GM18519 (cell line): ENCODE data around the gene RBFOX1.

Experiments used
- ATAC-seq: cut with Tn5 transposase; IDR thresholded peaks from one replicate; pipeline ENCODE4 v1.9.1; 2021; ENCODE audit warnings: mild to moderate bottlenecking, moderate library complexity; ENCODE audit not compliant: unreplicated experiment, low FRiP score

Gene RBFOX1

DNA sequence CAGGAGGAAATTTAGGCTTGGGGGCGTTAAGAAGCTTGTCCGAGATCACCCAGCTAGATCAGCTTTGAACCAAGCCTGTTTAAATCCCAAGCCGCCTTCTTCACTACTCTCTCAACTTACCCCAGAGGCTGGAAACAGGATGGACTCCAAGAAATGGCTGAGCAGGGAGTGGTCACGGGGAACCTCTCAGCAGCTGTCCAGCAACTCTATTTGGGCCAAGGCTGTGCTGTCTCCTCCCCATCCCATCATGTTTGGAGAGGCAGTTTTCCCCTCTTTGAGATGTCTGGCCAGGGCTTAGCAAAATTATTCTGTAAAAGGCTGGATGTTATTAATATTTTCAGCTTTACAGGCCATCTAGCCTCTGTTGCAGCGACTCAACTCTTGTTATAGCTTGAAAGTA lies 305.7 kb downstream of the RBFOX1 start:
- no peak for ATAC-seq

DNA sequence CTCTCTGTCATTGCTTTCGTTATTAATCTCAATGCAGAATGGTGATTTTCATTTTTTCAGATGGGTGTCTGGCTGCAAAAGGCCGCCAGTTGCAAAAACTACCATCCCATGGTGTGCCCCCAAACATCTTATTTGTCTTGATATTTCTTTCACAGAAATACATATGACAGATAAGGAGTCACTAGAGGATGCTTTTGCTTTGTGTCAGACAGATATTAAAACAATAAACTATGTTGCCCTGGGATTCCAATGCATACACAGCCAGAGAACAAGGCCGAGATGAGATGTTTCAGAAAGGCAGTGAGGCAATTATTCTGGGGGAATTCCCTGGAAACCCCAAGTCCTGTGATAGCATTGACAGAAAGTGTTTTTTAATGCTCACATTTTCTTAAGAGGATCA lies 307.7 kb downstream of the RBFOX1 start:
- no peak for ATAC-seq

GRCh38 chr16:7644176-7644575 lies 311.5 kb downstream of the RBFOX1 start:
- ATAC-seq: no peak

GRCh38 chr16:7644811-7645210 lies 312.2 kb downstream of the RBFOX1 start:
- no peak for ATAC-seq

- ATAC-seq: no peak
Measured at GRCh38 chr16:7646821-7647500, 314.3 kb downstream of the RBFOX1 start.

DNA sequence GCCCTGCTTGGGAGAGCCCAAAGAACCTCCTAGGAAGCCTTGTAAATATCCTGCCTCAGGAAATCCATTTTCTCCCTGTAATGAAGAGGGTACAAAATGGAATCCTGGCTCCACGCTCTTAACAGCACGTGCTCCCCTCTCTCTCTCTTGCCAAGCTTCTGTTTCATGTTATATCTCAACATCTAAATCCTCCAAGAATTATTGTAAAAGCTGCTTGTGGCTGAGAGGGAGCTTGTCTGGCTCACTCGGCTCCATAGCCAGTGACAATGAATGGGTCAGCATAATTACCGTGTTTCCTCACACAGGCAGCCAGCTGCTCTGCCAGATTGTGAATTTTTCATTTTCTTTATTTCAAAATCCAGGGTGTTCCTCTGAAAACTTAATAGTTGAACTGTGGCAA lies 317.8 kb downstream of the RBFOX1 start:
- ATAC-seq: no peak

DNA sequence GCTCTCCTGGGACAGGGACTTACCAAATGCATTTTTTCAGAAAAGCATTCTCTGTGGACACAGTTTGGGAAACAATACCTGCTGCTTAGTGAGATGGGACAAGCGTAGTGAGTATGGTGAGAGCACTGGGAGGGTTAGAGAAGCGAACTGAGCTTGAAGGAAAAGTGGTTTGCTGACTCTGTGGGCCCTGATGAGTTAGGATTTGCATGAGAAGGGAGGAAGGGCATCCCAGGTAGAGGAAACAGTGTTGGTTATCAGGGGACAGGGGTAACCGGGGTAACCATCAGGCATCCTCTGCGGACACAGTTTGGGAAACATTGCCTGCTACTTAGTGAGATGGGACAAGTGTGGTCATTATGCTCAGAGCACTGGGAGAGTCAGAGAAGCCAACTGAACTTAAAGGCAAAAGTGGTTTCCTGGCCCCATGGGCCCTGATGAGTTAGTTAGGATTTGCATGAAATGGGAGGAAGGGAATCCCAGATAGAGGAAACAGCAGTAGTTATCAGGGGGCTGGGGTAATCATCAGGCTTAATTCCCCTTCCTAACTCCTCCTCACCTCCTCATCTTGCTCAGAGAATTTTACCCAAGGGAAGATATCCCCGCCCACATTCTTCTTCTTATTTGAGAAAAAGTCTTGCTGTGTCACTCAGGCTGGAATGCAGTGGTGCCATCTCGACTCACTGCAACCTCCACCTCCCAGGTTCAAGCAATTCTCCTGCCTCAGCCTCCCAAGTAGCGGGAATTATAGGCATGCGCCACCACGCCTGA lies 319.3 kb downstream of the RBFOX1 start:
- ATAC-seq: no peak

GRCh38 chr16:7653746-7654461 lies 321.3 kb downstream of the RBFOX1 start:
- no peak for ATAC-seq

DNA sequence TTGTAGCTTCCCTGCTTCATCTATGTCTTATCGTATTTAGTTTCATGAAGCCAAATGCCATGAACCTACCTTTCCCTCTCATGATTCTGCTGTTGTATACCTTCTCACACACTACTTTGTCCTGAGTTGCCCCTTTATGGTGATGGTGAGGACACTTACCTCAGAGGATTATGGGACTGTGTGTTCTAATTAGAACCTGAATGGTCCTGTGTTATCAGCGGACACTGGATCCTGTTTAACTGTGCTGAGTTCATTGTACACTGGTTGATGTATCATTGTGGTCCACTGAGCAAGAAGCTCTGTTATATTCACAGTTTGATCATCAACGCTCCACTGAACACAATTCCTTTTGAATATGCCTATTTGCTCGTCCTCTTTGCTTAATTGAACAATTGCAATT lies 343.0 kb downstream of the RBFOX1 start:
- ATAC-seq: no peak

GRCh38 chr16:7680296-7680695 lies 347.7 kb downstream of the RBFOX1 start:
- ATAC-seq: no peak

GRCh38 chr16:7688811-7689210 lies 356.2 kb downstream of the RBFOX1 start:
- no peak for ATAC-seq

GRCh38 chr16:7689234-7689633 lies 356.6 kb downstream of the RBFOX1 start:
- ATAC-seq: no peak

DNA sequence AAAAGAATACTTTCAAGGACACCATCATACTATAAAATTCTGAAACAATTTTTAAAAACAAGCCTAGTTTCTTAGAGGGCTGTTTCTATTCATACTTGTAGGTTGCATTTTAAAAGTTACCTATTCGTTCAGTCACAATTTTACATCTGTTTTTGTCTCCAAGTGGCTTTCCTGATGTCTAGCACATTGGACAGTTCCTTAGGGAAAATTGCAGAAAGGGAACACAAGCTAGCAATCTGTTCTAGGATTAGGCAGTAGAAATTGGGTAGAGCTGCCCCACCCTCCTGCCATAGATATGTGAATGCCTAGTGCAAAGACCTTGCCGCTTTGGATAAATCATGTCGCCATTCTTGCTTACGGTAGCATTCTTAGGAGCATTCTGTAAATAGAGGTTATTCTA lies 358.9 kb downstream of the RBFOX1 start:
- ATAC-seq: no peak

GRCh38 chr16:7703672-7704071 lies 371.0 kb downstream of the RBFOX1 start:
- ATAC-seq: no peak

GRCh38 chr16:7705885-7706284 lies 373.2 kb downstream of the RBFOX1 start:
- ATAC-seq: no peak

DNA sequence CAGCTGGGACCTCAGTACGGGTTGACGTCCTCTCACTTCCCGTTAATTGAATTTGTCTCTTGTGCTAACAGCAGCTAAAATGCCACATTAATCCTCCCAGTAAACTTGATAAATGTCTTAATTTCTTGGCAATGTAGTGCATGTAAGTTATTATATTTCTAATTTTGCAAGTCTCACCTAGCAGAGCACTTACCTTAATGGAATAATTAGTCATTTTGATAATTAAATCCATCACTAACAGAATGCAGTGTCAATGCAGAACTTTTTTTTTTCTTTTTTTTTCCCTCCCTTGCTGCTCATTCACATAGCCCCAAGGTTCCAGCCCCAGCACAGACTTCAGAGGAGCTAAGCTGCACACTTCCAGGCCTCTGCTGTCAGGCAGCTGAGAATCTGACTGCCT lies 376.5 kb downstream of the RBFOX1 start:
- ATAC-seq: no peak

GRCh38 chr16:7713244-7713643 lies 380.6 kb downstream of the RBFOX1 start:
- no peak for ATAC-seq

GRCh38 chr16:7714775-7715174 lies 382.1 kb downstream of the RBFOX1 start:
- ATAC-seq: no peak

DNA sequence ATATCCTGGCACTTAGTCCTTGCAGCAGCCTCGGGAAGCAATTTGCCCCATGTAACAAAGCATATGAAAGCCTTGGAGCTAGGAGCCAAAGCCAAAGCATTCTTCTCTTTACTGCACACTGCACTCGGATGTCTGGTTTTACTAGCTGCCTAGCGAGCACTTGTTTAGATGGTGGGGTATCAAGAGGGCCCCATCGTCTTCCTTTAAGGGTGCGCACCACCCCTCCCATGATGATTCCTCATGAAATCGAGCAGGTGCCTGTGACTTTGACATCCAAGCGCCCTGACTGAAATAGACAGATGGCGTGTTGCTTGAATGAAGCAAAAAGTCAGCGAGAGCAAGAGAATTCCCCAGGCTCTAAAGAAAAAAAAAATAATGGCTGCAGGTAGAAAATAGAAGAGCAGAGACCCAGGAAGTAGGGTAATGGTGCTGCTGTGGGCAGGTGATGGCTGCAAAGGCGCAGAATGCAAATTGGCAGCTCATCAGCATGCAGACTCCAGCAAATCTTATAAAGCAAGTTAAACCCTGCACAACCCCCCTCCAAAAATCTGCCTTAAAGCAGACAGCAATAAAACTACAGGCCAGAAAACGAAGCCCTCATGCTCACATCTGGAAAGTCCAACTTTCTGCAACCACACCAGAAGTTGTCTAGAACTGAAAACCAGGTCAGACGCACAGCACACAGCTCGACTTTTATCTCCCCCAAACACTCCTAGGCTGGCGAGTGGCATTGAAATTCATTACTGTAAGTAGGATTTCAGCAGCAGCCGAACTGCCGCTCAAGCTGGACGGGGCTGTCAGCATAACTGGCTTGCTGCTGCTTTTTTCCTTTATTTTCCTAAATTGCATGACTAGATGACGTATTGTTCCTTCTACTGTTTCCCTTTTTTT lies 384.3 kb downstream of the RBFOX1 start:
- no peak for ATAC-seq

DNA sequence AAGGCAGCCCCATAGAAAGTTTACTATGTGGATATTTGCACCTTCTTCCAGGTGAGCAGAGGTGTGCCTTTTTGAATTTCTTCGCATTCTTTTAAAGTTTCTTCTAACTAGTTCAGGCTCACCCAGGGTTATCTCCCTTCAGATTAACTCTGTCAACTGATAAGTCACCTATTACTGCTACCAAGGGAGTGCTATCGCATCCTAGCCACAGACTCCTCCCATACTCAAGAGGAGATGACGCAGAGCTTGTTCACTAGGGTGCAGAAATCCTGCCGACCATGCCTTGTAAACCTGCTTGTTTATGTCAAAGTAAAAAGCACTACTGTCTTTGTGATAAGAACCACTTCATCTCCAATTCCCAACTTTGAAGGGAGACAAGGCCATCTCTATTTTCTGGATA lies 390.1 kb downstream of the RBFOX1 start:
- ATAC-seq: no peak

DNA sequence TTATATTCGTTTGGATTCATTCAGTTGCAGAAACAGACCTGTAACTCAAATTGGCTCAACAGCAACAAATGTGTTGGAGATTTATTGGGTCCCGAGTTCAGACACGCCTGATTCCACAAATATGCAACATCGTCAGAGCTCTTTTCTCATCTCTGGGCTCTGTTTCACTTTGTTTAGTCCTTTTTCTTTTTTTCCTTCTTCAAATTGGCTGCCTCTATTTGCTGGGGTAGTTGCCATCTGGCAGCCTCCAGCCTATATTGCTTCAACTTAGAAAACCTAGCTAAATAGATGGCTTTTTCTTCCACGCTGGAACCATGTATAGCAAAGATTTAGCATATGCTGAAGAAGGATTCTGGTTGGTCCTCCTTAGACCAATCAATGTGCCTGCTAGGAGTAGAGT lies 398.5 kb downstream of the RBFOX1 start:
- ATAC-seq: no peak
